Activated CD4-positive, alpha-beta T cell treated with anti-CD3 and anti-CD28 coated beads, Interleukin-2, amount 50 U/mL, for 4 hours (primary cell): ENCODE measurements around the gene RASAL3.
"Not testable (repeated sequence)": the region's sequence is repeated elsewhere in the genome, so short reads cannot be mapped to it uniquely, and the experiment has no call there.

Source experiments
- DNase-seq, 2 experiments: peaks; one replicate each; pipeline ENCODE4 v3.0.0-alpha.2; 2020

The RASAL3 gene

DNA sequence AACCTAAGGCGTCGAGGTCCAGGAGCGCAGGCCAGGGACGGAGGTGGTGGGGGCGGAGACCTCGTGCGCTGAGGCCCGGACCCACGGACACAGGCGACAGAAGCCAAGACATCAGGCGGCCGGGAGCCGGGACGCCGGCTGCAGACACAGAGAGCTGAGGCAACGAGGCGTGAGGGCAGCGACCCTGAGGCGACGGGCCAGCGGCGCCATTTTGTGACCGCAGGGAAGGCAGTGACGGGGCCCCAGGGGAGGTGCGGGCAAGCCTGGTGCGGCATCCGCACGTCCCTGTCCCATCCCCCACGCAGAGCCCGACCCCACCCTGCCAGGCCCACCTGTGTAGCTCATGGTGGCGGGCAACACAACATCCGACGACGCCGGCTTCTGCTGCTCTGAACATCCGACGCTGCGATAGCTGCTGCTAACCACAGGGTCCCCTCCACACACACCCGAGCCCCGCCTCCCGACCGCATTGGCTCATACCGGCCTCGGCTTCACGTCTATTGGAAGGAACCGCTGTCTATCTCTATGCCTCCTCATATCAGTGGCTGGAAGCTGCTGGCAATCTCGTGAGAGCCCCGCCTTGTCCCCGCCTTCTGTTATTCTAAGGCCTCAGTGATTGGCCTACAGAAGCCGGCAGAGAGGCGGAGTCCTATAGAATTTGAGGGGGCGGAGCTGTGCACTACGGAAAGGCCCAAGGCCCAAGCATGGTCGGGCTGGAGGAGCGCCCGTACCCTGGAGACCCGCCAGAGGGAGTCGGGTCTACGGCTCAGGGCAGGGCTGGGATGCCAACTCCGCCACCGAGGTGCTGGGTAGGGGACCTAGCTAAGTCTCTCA is 45.5 kb downstream of the RASAL3 start, which contains the start of gene AKAP8L:
AKAP8L (minus strand) TSS at position 410 of the 834 bp plus-strand sequence; CDS start at position 345, 65 bp downstream.
- DNase-seq, result peak; percentile 99

DNA sequence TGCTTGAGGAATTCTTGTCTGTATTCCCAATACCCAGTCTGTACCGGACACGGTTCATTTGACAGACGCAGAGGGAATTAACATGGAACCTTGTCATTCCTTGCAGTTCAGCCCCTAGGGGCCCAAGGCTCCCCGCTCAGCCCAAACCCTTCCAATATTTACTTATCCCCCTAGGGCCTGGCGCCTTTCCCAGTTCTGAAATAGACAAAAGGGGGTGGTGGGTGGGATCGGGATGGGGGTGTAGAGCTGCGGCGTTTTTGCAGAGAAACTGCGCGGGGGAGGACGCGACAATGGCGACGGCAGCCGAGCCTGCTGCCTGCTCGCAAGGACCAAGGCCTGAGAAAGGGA is 46.1 kb downstream of the RASAL3 start:
- DNase-seq, result no peak

DNA sequence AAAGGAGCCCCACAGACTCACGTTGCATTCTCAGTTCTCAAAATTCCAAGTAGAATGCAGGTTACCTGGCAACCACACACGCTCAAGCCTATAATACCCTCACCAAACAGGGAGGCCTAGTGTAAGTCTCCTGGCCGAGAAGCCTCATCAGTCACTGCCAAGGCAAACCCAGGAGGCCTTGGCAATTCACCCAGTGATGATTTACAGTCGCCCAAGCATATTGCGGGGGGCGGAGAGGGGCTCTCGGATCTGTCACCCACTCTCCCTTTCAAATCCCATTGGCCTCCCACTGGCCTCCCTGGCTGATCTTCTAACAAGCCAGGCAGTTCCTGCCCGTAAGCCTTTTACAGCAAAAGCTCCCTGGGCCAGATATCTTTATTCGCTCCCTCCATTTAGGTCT is 46.6 kb downstream of the RASAL3 start:
- no peak for DNase-seq

DNA sequence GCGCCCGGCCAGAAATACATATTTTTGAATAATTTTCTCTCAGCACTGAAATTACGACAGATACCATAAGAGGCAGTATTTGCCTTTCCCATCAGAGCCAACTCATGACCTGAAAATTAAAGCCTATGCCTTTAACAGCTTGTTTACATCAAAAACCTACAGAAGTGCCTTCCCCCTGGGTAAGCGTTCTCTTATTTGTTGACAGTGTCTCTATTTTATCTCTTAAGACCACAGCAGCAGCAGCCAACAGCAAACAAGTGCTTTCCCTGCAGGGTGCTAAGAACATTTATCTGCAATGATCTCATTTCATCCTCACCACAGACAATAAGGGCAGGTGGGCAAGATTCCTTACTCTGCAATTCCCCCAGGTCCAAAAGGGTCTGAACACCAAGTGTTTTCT is 51.5 kb downstream of the RASAL3 start:
- DNase-seq, result no peak

DNA sequence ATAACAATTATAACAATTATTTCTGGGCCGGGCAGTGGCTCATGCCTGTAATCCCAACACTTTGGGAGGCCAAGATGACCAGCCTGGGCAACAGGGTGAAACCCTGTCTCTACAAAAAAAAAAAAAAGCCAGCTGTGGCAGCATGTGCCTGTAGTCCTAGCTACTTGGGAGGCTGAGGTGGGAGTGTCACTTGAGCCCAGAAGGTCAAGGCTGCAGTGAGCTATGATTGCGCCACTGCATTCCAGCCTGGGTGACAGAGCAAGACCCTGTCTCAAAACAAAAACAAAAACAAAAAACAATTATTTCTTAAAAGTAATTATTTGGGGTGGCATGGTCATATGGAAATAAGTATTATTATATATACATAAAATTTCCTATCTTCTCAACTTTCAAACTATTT is 53.0 kb downstream of the RASAL3 start:
- DNase-seq, result not testable (repeated sequence)

DNA sequence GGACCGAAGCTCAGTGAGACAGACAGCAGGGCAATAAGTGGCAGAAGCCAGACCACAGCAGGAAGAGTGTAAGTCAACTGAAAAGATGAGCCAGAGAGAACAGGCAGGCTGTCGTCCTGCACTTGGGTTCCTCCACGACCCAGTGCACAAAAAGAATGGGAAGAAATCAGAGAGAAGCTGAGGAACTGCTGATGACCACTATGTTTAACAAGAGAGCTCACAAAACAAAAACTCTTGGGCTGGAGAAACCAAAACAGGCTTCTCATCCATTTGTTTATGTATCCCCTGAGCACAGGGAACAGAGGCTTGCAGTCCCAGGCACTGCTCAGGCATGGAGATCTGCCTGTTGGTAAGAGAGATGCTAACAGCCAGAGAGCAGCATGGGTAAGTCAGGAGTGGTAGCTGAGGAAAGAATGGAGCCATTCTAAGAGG is 59.5 kb downstream of the RASAL3 start:
- DNase-seq, result no peak

DNA sequence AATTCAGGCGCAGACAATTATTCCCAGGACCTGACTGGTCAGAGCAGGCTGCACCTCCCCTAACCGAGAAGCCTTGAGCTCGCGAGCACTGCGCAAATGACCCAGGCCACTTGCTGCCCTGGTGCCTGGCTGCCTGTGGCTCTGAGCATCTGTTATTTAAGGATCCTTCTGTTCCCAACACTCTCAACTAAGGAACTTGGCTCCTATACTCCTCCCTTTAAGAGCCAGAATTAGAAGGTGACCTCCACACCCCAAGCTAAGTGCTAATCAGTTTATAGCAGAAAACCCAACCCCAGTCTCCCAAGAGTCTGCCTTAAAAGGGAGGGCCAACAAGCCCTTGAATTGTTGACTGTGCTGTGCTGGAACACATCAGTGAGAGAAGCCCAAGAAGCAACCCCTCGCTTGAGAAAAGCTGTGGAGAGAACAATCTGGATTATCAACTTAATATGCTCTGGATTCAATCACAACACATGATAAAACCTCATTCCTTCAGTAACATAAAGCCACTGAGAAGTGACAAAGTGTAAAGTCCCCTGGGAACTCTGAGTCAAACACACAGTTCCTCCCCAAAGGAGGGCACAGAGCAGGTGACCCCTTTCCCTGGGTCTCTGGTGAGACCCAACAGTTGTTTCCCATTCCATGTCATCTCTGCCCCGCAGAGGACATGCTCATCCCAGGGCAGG is 60.1 kb downstream of the RASAL3 start:
- no peak for DNase-seq

DNA sequence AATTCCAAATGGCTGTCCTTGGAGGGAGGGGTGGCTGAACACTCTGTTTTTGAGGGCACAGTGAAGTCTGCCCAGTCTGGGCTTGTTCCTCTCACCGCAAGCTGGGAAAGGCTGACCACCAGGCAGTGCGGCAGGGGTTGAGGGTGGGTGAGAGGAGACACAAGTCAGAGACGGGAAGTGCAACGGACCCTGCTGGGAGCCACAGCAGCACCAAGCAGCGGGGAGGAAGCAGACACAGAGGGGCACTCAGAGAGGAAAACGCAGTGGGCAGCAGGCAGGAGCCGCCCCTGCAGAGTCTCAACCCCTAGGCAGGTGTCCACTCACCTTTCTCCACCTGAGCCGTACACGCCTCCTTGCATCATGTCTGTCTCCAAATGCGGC is 61.2 kb downstream of the RASAL3 start:
- no peak for DNase-seq

DNA sequence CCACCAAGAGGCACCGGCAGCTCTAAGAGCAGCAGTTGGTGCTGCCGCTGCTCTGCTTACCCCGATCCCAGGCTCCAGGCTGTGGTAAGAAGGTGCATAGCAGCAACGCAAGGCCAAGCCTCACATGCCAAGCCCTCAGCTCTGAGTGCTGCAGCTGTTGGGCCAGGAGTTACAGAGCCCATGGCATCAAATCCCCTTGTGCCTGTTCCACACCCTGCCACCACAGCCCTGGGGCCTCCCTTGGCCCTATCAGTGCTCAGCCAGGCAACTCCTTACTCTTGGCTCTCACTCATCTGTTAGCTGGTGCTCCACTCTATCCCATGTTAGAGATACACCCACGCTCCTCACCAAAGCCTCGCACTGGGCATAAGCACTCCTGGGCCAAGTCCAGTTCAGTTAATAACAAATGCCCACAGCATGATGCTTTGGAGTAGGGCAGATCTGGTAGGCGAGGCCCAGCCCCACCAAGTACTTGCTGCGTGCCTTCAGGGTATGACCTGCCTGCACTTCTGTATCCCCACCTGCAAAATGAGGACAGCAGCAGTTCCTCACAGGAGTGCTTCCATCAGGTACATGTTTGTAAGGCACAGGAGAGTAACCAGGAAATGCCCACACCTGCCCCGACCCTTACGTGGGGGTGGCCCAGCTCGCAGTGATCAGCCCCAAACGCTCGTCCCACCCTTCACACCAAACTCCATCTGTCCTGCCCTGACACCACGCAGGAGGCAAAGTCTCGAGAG is 61.8 kb downstream of the RASAL3 start:
- DNase-seq, result no peak
